ENCODE data around the gene TMEM182.

GRCh38 chr2:102839668-102840388, 78.0 kb downstream of the TMEM182 start:
- TF ChIP-seq ZNF140 (tag by site-specific recombination; IDR thresholded peaks at IDR 0.05) (no peak), CTCF (tag by site-specific recombination; IDR thresholded peaks at IDR 0.05) (0 out of 2 replicates have a peak, but pooled peaks have one; percentile 13), REST (tag by site-specific recombination; IDR thresholded peaks at IDR 0.05) (no peak), GFI1B (tag by site-specific recombination; IDR thresholded peaks at IDR 0.05) (no peak), ZNF514 (tag by site-specific recombination; IDR thresholded peaks at IDR 0.05) (no peak), ZNF473 (tag by site-specific recombination; IDR thresholded peaks at IDR 0.05) (no peak), REPIN1 (tag by site-specific recombination; IDR thresholded peaks at IDR 0.05; ENCODE audit: low read depth) (no peak), ZNF704 (tag by site-specific recombination; IDR thresholded peaks at IDR 0.05) (no peak), ZNF211 (tag by site-specific recombination; IDR thresholded peaks at IDR 0.05; ENCODE audit: low read depth) (no peak), HIC1 (tag by site-specific recombination; IDR thresholded peaks at IDR 0.05) (no peak), ATF2 (tag by site-specific recombination; IDR thresholded peaks at IDR 0.05; ENCODE audit: low read depth) (no peak), BCL11A (tag by site-specific recombination; IDR thresholded peaks at IDR 0.05; ENCODE audit: low read depth) (no peak), ZNF26 (tag by site-specific recombination; IDR thresholded peaks at IDR 0.05) (no peak), ZNF571 (tag by site-specific recombination; IDR thresholded peaks at IDR 0.05) (no peak)

All from HEK293 (cell line).